GM23338 (cell line): ENCODE results near the gene ILKAP. TPM values are rescaled to one million over a fixed set of nuclear protein-coding genes. Genes with fewer than 3 reads are reported as not detected.

Source experiments
- ATAC-seq: fragments of 200-7000 bp; cut with Tn5 transposase; 3 replicates; pipeline ENCODE4 v1.9.1; 2020
- DNase-seq: peaks from one replicate; pipeline ENCODE4 v3.0.0-alpha.2; 2015; ENCODE audit warnings: low spot score
- H2AFZ ChIP-seq: fragments of 200-600 bp; sonication (generic); 2 replicates; pipeline ENCODE4 v1.8.0; 2016; ENCODE audit warnings: antibody characterized with exemption, mild to moderate bottlenecking, moderate library complexity
- H3F3A ChIP-seq: fragments of 200-600 bp; sonication (generic); replicated peaks from 2 replicates; pipeline ENCODE4 v1.8.0; 2017; ENCODE audit warnings: antibody characterized with exemption, mixed run types, low read depth
- H3K27ac ChIP-seq: fragments of 200-600 bp; sonication (generic); 2 replicates; pipeline ENCODE4 v1.6.1; 2016; ENCODE audit warnings: low read depth
- H3K27me3 ChIP-seq: fragments of 200-600 bp; sonication (generic); 2 replicates; pipeline ENCODE4 v1.8.0; 2016; ENCODE audit warnings: mild to moderate bottlenecking, mixed run types, moderate library complexity; ENCODE audit not compliant: insufficient read depth
- H3K36me3 ChIP-seq: fragments of 200-600 bp; sonication (generic); 2 replicates; pipeline ENCODE4 v1.8.0; 2016; ENCODE audit warnings: mild to moderate bottlenecking; ENCODE audit not compliant: insufficient read depth
- H3K4me1 ChIP-seq: fragments of 200-600 bp; sonication (generic); 2 replicates; pipeline ENCODE4 v1.8.0; 2016; ENCODE audit warnings: mild to moderate bottlenecking, moderate library complexity; ENCODE audit not compliant: insufficient read depth
- H3K4me2 ChIP-seq: fragments of 200-600 bp; sonication (generic); 2 replicates; pipeline ENCODE4 v1.7.1; 2017; ENCODE audit warnings: mixed run types
- H3K4me3 ChIP-seq: fragments of 200-600 bp; sonication (generic); 2 replicates; pipeline ENCODE4 v1.6.1; 2016; ENCODE audit warnings: mixed run types
- H3K79me2 ChIP-seq: fragments of 200-600 bp; sonication (generic); replicated peaks from 2 replicates; pipeline ENCODE4 v1.8.0; 2017; ENCODE audit warnings: mild to moderate bottlenecking; ENCODE audit not compliant: insufficient read depth
- H3K9me2 ChIP-seq: fragments of 200-600 bp; sonication (generic); 2 replicates; pipeline ENCODE4 v1.8.0; 2017; ENCODE audit not compliant: insufficient read depth
- H4K20me1 ChIP-seq: fragments of 200-600 bp; sonication (generic); replicated peaks from 2 replicates; pipeline ENCODE4 v1.8.0; 2017; ENCODE audit warnings: mild to moderate bottlenecking; ENCODE audit not compliant: insufficient read depth
- H3K27ac Mint-ChIP-seq: 2 replicates; pipeline ENCODE4 v1.8.0; 2020; ENCODE audit warnings: inconsistent platforms, mild to moderate bottlenecking, moderate library complexity, mixed read lengths
- H3K27me3 Mint-ChIP-seq: 3 replicates; pipeline ENCODE4 v1.8.0; 2022; ENCODE audit warnings: low read depth, mild to moderate bottlenecking, moderate library complexity, mixed read lengths, inconsistent platforms; ENCODE audit not compliant: insufficient read depth, poor library complexity
- H3K36me3 Mint-ChIP-seq: 3 replicates; pipeline ENCODE4 v1.8.0; 2021; ENCODE audit warnings: low read depth, mild to moderate bottlenecking, inconsistent platforms, moderate library complexity, mixed read lengths
- H3K4me1 Mint-ChIP-seq: 3 replicates; pipeline ENCODE4 v1.8.0; 2020; ENCODE audit warnings: mild to moderate bottlenecking, inconsistent platforms, mixed read lengths
- H3K4me3 Mint-ChIP-seq: 3 replicates; pipeline ENCODE4 v1.8.0; 2021; ENCODE audit warnings: moderate library complexity, mild to moderate bottlenecking, inconsistent platforms, mixed read lengths
- H3K9me3 Mint-ChIP-seq: 3 replicates; pipeline ENCODE4 v1.8.0; 2020; ENCODE audit warnings: moderate library complexity, mild to moderate bottlenecking, inconsistent platforms, mixed read lengths
- CREB1 ChIP-seq: fragments of 250-450 bp; sonication (Bioruptor Pico); IDR thresholded peaks from 2 replicates; pipeline ENCODE4 v1.5.0; 2020; ENCODE audit warnings: low read depth, mild to moderate bottlenecking, moderate library complexity
- EZH2phosphoT487 ChIP-seq: fragments of 200-600 bp; sonication (generic); IDR thresholded peaks from one replicate; pipeline ENCODE4 v1.8.1; 2018; ENCODE audit warnings: antibody characterized with exemption; ENCODE audit not compliant: unreplicated experiment
- NANOG ChIP-seq: IDR thresholded peaks from 2 replicates; pipeline ENCODE4 v1.6.1; 2016; ENCODE audit warnings: antibody characterized with exemption, borderline replicate concordance
- POLR2AphosphoS5 ChIP-seq: IDR thresholded peaks from 2 replicates; pipeline ENCODE4 v1.6.1; 2016; ENCODE audit warnings: antibody characterized with exemption, low read depth
- STAT1 ChIP-seq: IDR thresholded peaks from one replicate; pipeline ENCODE4 v1.6.1; 2016; ENCODE audit warnings: antibody characterized with exemption; ENCODE audit not compliant: unreplicated experiment
- ZNF331 ChIP-seq: fragments of 250-450 bp; sonication (Bioruptor Pico); IDR thresholded peaks from 2 replicates; pipeline ENCODE4 v1.5.0; 2020; ENCODE audit warnings: low read depth, mild to moderate bottlenecking, moderate library complexity
- ZNF462 ChIP-seq: fragments of 250-450 bp; sonication (Bioruptor Pico); IDR thresholded peaks from 2 replicates; pipeline ENCODE4 v1.5.0; 2020; ENCODE audit warnings: mild to moderate bottlenecking, moderate library complexity
- polyA plus RNA-seq: library from polyadenylated mRNA; unstranded; fragments of >200 nt; fragmentation: Nextera tagmentation; extraction: Ambion mirVana; gene quantifications from 2 replicates; pipeline ENCODE4 v1.2.1, GENCODE V29; 2016
- total RNA-seq: library from RNA; depleted of rRNA; stranded (reverse); fragments of >200 nt; shearing (Covaris generic); gene quantifications from 2 replicates; pipeline ENCODE4 v1.2.3, GENCODE V29; 2014

Gene ILKAP
- total and polyA plus RNA-seq, 2 experiments from 2014 or later, result 17.0 to 35.9 TPM

GRCh38 chr2:238162251-238162845 is 41.1 kb downstream of the ILKAP start (continued):
- TF ChIP-seq ZNF462 (CRISPR knock-in tag) (no peak), NANOG (no peak), STAT1 (no peak)

GRCh38 chr2:238161291-238162051 is 42.0 kb downstream of the ILKAP start:
- no peak overlapping the region for H3K4me2 ChIP-seq
- no peak overlapping the region for H3K27ac ChIP-seq
- Mint-ChIP-seq H3K4me1 (peaks cover 10% of the 10 kb centered on the region), H3K4me3 (no peak overlapping the region), H3K36me3 (no peaks in the 10 kb centered on the region), H3K9me3 (no peaks in the 10 kb centered on the region), H3K27ac (no peak overlapping the region), H3K27me3 (peaks cover 60% of the 10 kb centered on the region)
- DNase-seq, result no peak
- H4K20me1 ChIP-seq, result no peaks in the 10 kb centered on the region
- H3F3A ChIP-seq, result 0 out of 2 replicates have a peak, but pooled peaks cover 8% of the 10 kb centered on the region
- H3K4me3 ChIP-seq, result no peak overlapping the region
- no peaks in the 10 kb centered on the region for H3K9me2 ChIP-seq
- no peaks in the 10 kb centered on the region for H3K79me2 ChIP-seq
- peaks cover 62% of the 10 kb centered on the region for H3K27me3 ChIP-seq
- TF ChIP-seq ZNF331 (CRISPR knock-in tag), result no peak
- no peak for TF ChIP-seq POLR2AphosphoS5
- TF ChIP-seq CREB1 (CRISPR knock-in tag), result no peak
- no peak for TF ChIP-seq EZH2phosphoT487
- ATAC-seq, result no peak
- peaks cover 13% of the 10 kb centered on the region for H3K4me1 ChIP-seq
- H2AFZ ChIP-seq, result no peak overlapping the region
- H3K36me3 ChIP-seq, result no peaks in the 10 kb centered on the region
